ENCODE results near the gene ELN.

Gene ELN

GRCh38 chr7:74071121-74071520 is 43.1 kb downstream of the ELN start:
- H3K4me3 ChIP-seq (ENCODE audit: control insufficient read depth, low read depth, low read length) = no peak overlapping the region
- DNase-seq (ENCODE audit: low read depth) = no peak
- TF ChIP-seq CTCF (conservative IDR thresholded peaks at IDR 0.05; ENCODE audit: control insufficient read depth, insufficient read depth, low read depth, low read length) = no peak

GRCh38 chr7:74074770-74075169 is 46.8 kb downstream of the ELN start:
- no peak for TF ChIP-seq CTCF (conservative IDR thresholded peaks at IDR 0.05; ENCODE audit: control insufficient read depth, insufficient read depth, low read depth, low read length)
- DNase-seq (ENCODE audit: low read depth) = no peak
- H3K4me3 ChIP-seq (ENCODE audit: control insufficient read depth, low read depth, low read length) = no peak overlapping the region

- H3K4me3 ChIP-seq (ENCODE audit: control insufficient read depth, low read depth, low read length) = no peak overlapping the region
- TF ChIP-seq CTCF (conservative IDR thresholded peaks at IDR 0.05; ENCODE audit: control insufficient read depth, insufficient read depth, low read depth, low read length) = no peak
- DNase-seq (ENCODE audit: low read depth) = no peak
These were observed 50.5 kb downstream of the ELN start for GRCh38 chr7:74078461-74078860.

GRCh38 chr7:74082770-74083116 is 54.8 kb downstream of the ELN start:
- H3K4me3 ChIP-seq (ENCODE audit: control insufficient read depth, low read depth, low read length) = no peak overlapping the region
- no peak for TF ChIP-seq CTCF (conservative IDR thresholded peaks at IDR 0.05; ENCODE audit: control insufficient read depth, insufficient read depth, low read depth, low read length)
- no peak for DNase-seq (ENCODE audit: low read depth)

- no peak for TF ChIP-seq CTCF (conservative IDR thresholded peaks at IDR 0.05; ENCODE audit: control insufficient read depth, insufficient read depth, low read depth, low read length)
- DNase-seq (ENCODE audit: low read depth) = peak; percentile 65
- peak within 1 kb of the TSS; percentile 67 for H3K4me3 ChIP-seq (ENCODE audit: control insufficient read depth, low read depth, low read length)
These were observed 55.3 kb downstream of the ELN start, which contains the start of gene LIMK1 for GRCh38 chr7:74083117-74083876. Gene LIMK1, plus strand, starts transcription at chr7:74083804. Its CDS starts 187 bp downstream, at chr7:74083991.

GRCh38 chr7:74083928-74084721 is 56.2 kb downstream of the ELN start:
- TF ChIP-seq CTCF (conservative IDR thresholded peaks at IDR 0.05; ENCODE audit: control insufficient read depth, insufficient read depth, low read depth, low read length) = no peak
- H3K4me3 ChIP-seq (ENCODE audit: control insufficient read depth, low read depth, low read length) = peak overlapping the region; percentile 67
- peak; percentile 66 for DNase-seq (ENCODE audit: low read depth)
